NT2/D1 (cell line): ENCODE results near the gene PHACTR2.
"Not testable (repeated sequence)": the region's sequence is repeated elsewhere in the genome, so short reads cannot be mapped to it uniquely, and the experiment has no call there.

Source experiments
- DNase-seq: peaks from one replicate; pipeline ENCODE4 v3.0.0-alpha.2; 2011; ENCODE audit warnings: low read depth, low spot score
- H3K27me3 ChIP-seq: 2 replicates; pipeline ENCODE4 v1.6.0; 2011; ENCODE audit warnings: mild to moderate bottlenecking; ENCODE audit not compliant: insufficient read length, insufficient read depth
- H3K36me3 ChIP-seq: 2 replicates; pipeline ENCODE4 v1.6.1; 2011; ENCODE audit warnings: mild to moderate bottlenecking, low read length, mixed read lengths; ENCODE audit not compliant: insufficient read depth, insufficient read length
- H3K4me1 ChIP-seq: 2 replicates; pipeline ENCODE4 v1.5.1; 2011; ENCODE audit not compliant: insufficient read depth, insufficient read length
- H3K4me3 ChIP-seq: 2 replicates; pipeline ENCODE4 v1.5.1; 2011; ENCODE audit warnings: low read depth; ENCODE audit not compliant: insufficient read length
- H3K9ac ChIP-seq: 2 replicates; pipeline ENCODE4 v1.6.0; 2011; ENCODE audit warnings: low read depth; ENCODE audit not compliant: insufficient read length
- H3K9me3 ChIP-seq: 2 replicates; pipeline ENCODE4 v1.5.1; 2011; ENCODE audit warnings: mild to moderate bottlenecking, low read length; ENCODE audit not compliant: insufficient read depth
- SUZ12 ChIP-seq: IDR thresholded peaks from 2 replicates; pipeline ENCODE4 v1.6.1; 2011; ENCODE audit not compliant: insufficient read length, insufficient read depth; ENCODE audit errors: extremely low read depth
- YY1 ChIP-seq: IDR thresholded peaks from 2 replicates; pipeline ENCODE4 v1.6.1; 2011; ENCODE audit not compliant: insufficient read length, insufficient read depth
- ZNF274 ChIP-seq: IDR thresholded peaks from 2 replicates; pipeline ENCODE4 v1.6.1; 2011; ENCODE audit warnings: mild to moderate bottlenecking, low read depth, low read length

Gene PHACTR2

GRCh38 chr6:143664171-143664570 is 13.6 kb upstream of the PHACTR2 start:
- Histone ChIP-seq H3K9me3 (peaks cover 8% of the 10 kb centered on the region; the same call in 1 of the 2 replicates), H3K9ac (no peak overlapping the region), H3K27me3 (no peaks in the 10 kb centered on the region), H3K36me3 (no peaks in the 10 kb centered on the region), H3K4me1 (no peaks in the 10 kb centered on the region), H3K4me3 (no peak overlapping the region)
- no peak for DNase-seq
- TF ChIP-seq SUZ12 (no peak), ZNF274 (no peak), YY1 (no peak)

DNA sequence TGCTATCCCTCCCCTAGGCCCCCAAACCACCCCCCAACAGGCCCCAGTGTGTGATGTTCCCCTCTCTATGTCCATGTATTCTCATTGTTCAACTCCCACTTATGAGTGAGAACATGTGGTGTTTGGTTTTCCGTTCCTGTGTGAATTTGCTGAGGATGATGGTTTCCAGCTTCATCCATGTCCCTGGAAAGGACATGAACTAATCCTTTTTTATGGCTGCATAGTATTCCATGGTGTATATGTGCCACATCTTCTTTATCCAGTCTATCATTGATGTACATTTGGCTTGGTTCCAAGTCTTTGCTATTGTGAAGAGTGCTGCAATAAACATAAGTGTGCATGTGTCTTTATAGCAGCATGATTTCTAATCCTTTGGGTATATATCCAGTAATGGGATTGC is 11.8 kb upstream of the PHACTR2 start:
- not testable (repeated sequence) for DNase-seq, H3K9me3 ChIP-seq, H3K4me1 ChIP-seq, H3K9ac ChIP-seq, H3K4me3 ChIP-seq, H3K27me3 ChIP-seq, H3K36me3 ChIP-seq

DNA sequence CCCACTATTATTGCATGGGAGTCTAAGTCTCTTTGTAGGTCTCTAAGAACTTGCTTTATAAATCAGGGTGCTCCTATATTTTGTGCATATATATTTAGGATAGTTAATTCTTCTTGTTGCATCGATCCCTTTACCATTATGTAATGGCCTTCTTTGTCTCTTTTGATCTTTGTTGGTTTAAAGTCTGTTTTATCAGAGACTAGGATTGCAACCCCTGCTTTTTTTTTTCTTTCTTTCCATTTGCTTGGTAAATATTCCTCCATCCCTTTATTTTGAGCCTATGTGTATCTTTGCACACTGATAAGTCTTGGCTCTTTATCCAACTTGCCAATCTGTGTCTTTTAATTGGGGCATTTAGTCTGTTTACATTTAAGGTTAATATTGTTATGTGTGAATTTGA is 8.3 kb upstream of the PHACTR2 start:
- H3K36me3 ChIP-seq, H3K27me3 ChIP-seq, DNase-seq, H3K9ac ChIP-seq, H3K9me3 ChIP-seq, H3K4me3 ChIP-seq, H3K4me1 ChIP-seq: not testable (repeated sequence)

DNA sequence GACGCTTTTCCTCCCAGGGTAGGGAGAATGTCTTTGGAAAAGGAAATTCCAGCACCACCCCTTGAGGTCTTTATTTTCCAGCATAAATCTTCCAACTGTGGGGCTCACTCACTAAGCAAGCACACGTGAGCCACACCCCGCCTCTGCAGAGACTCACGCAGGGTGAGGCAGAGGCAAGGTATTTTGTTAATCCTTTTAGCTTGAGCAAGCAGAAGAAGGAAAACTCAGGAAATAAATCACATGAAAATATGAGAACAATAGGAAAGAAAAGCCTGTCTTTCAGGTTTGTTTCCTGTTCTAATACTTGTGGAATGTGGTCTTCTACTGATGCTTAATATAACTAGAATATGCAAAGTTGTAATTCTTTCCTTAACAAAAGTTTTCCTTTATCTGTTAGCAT is 4.1 kb upstream of the PHACTR2 start:
- Histone ChIP-seq H3K4me3 (no peak overlapping the region), H3K4me1 (peaks cover 2% of the 10 kb centered on the region), H3K27me3 (no peaks in the 10 kb centered on the region), H3K36me3 (no peaks in the 10 kb centered on the region), H3K9me3 (no peaks in the 10 kb centered on the region), H3K9ac (no peak overlapping the region)
- TF ChIP-seq ZNF274 (no peak), YY1 (no peak), SUZ12 (no peak)
- DNase-seq: no peak

GRCh38 chr6:143674483-143675381 is 3.0 kb upstream of the PHACTR2 start:
- no peaks in the 10 kb centered on the region for H3K36me3 ChIP-seq
- H3K4me1 ChIP-seq: peaks cover 2% of the 10 kb centered on the region
- H3K9ac ChIP-seq: no peak overlapping the region
- no peak overlapping the region for H3K4me3 ChIP-seq
- TF ChIP-seq ZNF274 (no peak), SUZ12 (no peak), YY1 (no peak)
- no peaks in the 10 kb centered on the region for H3K9me3 ChIP-seq
- no peaks in the 10 kb centered on the region for H3K27me3 ChIP-seq
- no peak for DNase-seq

GRCh38 chr6:143675382-143675900 is 2.3 kb upstream of the PHACTR2 start:
- DNase-seq: no peak
- H3K4me1 ChIP-seq: peaks cover 2% of the 10 kb centered on the region
- no peak for TF ChIP-seq YY1
- no peak for TF ChIP-seq ZNF274
- no peak for TF ChIP-seq SUZ12
- no peak overlapping the region for H3K4me3 ChIP-seq
- no peaks in the 10 kb centered on the region for H3K36me3 ChIP-seq
- H3K9me3 ChIP-seq: no peaks in the 10 kb centered on the region
- no peak overlapping the region for H3K9ac ChIP-seq
- no peaks in the 10 kb centered on the region for H3K27me3 ChIP-seq

GRCh38 chr6:143675946-143676345 is 1.8 kb upstream of the PHACTR2 start:
- no peaks in the 10 kb centered on the region for H3K36me3 ChIP-seq
- H3K9me3 ChIP-seq: no peaks in the 10 kb centered on the region
- H3K9ac ChIP-seq: no peak overlapping the region
- no peak for DNase-seq
- no peak for TF ChIP-seq YY1
- no peak for TF ChIP-seq SUZ12
- no peak for TF ChIP-seq ZNF274
- no peaks in the 10 kb centered on the region for H3K27me3 ChIP-seq
- H3K4me1 ChIP-seq: peaks cover 2% of the 10 kb centered on the region
- no peak overlapping the region for H3K4me3 ChIP-seq
